Right atrium auricular region (tissue), 2 donors: ENCODE measurements around the gene PDE4D. TPM values are rescaled to one million over a fixed set of nuclear protein-coding genes. Genes with fewer than 3 reads are reported as not detected.

ENCODE experiments used
- DNase-seq: peaks from one replicate; pipeline ENCODE4 v3.0.0-alpha.2; 2019; ENCODE audit warnings: low spot score
- H3K27ac ChIP-seq, 2 donors: fragments of 200-600 bp; sonication (generic); 1 replicate in 1 of 2; 2 replicates in 1 of 2; pipeline ENCODE4 v1.5.1; 2016 to 2019
- H3K27me3 ChIP-seq, 2 donors: fragments of 200-600 bp; sonication (generic); one replicate each; pipeline versions ENCODE4 v1.5.1 to v1.6.0; 2017 to 2019
- H3K36me3 ChIP-seq: fragments of 200-600 bp; sonication (generic); one replicate; pipeline ENCODE4 v1.5.1; 2016
- H3K4me1 ChIP-seq, 2 donors: fragments of 200-600 bp; sonication (generic); one replicate each; pipeline versions ENCODE4 v1.5.1 to v1.6.0; 2017 to 2019
- H3K4me3 ChIP-seq, 2 donors: fragments of 200-600 bp; sonication (generic); 1 replicate in 1 of 2; 2 replicates in 1 of 2; pipeline ENCODE4 v1.5.1; 2017 to 2019; ENCODE audit warnings: mild to moderate bottlenecking in 1 of 2, moderate library complexity in 1 of 2
- H3K9me3 ChIP-seq, 2 donors: fragments of 200-600 bp; sonication (generic); one replicate each; pipeline ENCODE4 v1.5.1; 2019
- CTCF ChIP-seq, 2 donors: fragments of 200-600 bp; sonication (generic); IDR thresholded peaks; one replicate each; pipeline ENCODE4 v1.5.1; 2019; ENCODE audit warnings: antibody characterized with exemption in 2 of 2
- total RNA-seq, 2 donors: library from RNA; depleted of rRNA; stranded (reverse); fragments of >200 nt; gene quantifications; one replicate each; pipeline ENCODE4 v1.1.0, GENCODE V29; 2016

PDE4D gene
- total RNA-seq, 2 donors from 2014 or later = 43.3 to 44.0 TPM

- Histone ChIP-seq H3K27me3 (no peaks in the 10 kb centered on the region), H3K27ac (no peak overlapping the region), H3K4me3 (no peak overlapping the region), H3K36me3 (no peaks in the 10 kb centered on the region), H3K9me3 (no peaks in the 10 kb centered on the region), H3K4me1 (peaks cover 0 to 20% of the 10 kb centered on the region in 2 donors)
- no peak for DNase-seq
- no peak for TF ChIP-seq CTCF (IDR thresholded peaks at IDR 0.05)
Observed at GRCh38 chr5:59330680-59331079, 562.8 kb downstream of the PDE4D start.

GRCh38 chr5:59328709-59329296, 564.7 kb downstream of the PDE4D start:
- no peak for TF ChIP-seq CTCF (IDR thresholded peaks at IDR 0.05)
- Histone ChIP-seq H3K27me3 (no peaks in the 10 kb centered on the region), H3K4me3 (no peak overlapping the region), H3K36me3 (no peaks in the 10 kb centered on the region), H3K9me3 (no peaks in the 10 kb centered on the region), H3K4me1 (peaks cover 0 to 15% of the 10 kb centered on the region in 2 donors), H3K27ac (no peak overlapping the region)
- no peak for DNase-seq

- DNase-seq = no peak
- Histone ChIP-seq H3K4me3 (no peak overlapping the region), H3K27me3 (no peaks in the 10 kb centered on the region), H3K36me3 (no peaks in the 10 kb centered on the region), H3K9me3 (no peaks in the 10 kb centered on the region), H3K27ac (no peak overlapping the region), H3K4me1 (peaks cover 0 to 16% of the 10 kb centered on the region in 2 donors)
- no peak for TF ChIP-seq CTCF (IDR thresholded peaks at IDR 0.05)
Observed at GRCh38 chr5:59327191-59327980, 566.1 kb downstream of the PDE4D start.

GRCh38 chr5:59326596-59326995, 566.9 kb downstream of the PDE4D start:
- Histone ChIP-seq H3K27ac (no peak overlapping the region), H3K4me3 (no peak overlapping the region), H3K36me3 (no peaks in the 10 kb centered on the region), H3K4me1 (peaks cover 0 to 23% of the 10 kb centered on the region in 2 donors), H3K9me3 (no peaks in the 10 kb centered on the region), H3K27me3 (no peaks in the 10 kb centered on the region)
- no peak for TF ChIP-seq CTCF (IDR thresholded peaks at IDR 0.05)
- DNase-seq = no peak

- Histone ChIP-seq H3K36me3 (no peaks in the 10 kb centered on the region), H3K27me3 (no peaks in the 10 kb centered on the region), H3K4me1 (peaks cover 0 to 23% of the 10 kb centered on the region in 2 donors), H3K4me3 (no peak overlapping the region), H3K27ac (no peak overlapping the region), H3K9me3 (no peaks in the 10 kb centered on the region)
- no peak for TF ChIP-seq CTCF (IDR thresholded peaks at IDR 0.05)
- DNase-seq = no peak
Observed at GRCh38 chr5:59325070-59325469, 568.5 kb downstream of the PDE4D start.
